Mucosa of stomach (tissue), 1 donor: Measurements from ENCODE around the gene ADAMTS17.

ENCODE experiments used
- H3K27me3 ChIP-seq: one replicate; pipeline ENCODE4 v1.7.0; 2013; ENCODE audit warnings: mild to moderate bottlenecking, low read length; ENCODE audit not compliant: control insufficient read depth, insufficient read depth
- H3K36me3 ChIP-seq: one replicate; pipeline ENCODE4 v1.7.0; 2013; ENCODE audit warnings: low read length; ENCODE audit not compliant: control insufficient read depth, insufficient read depth
- H3K4me1 ChIP-seq: one replicate; pipeline ENCODE4 v1.7.0; 2013; ENCODE audit warnings: mild to moderate bottlenecking, low read length; ENCODE audit not compliant: control insufficient read depth, insufficient read depth
- H3K4me3 ChIP-seq: one replicate; pipeline ENCODE4 v1.7.0; 2013; ENCODE audit warnings: low read length
- H3K9ac ChIP-seq: one replicate; pipeline ENCODE4 v1.7.0; 2013; ENCODE audit warnings: mild to moderate bottlenecking, low read length, moderate library complexity
- H3K9me3 ChIP-seq: one replicate; pipeline ENCODE4 v1.7.0; 2013; ENCODE audit warnings: mild to moderate bottlenecking, low read length, moderate library complexity; ENCODE audit not compliant: control insufficient read depth
- donor health status: Pancreatic carcinoma.

ADAMTS17 gene

DNA sequence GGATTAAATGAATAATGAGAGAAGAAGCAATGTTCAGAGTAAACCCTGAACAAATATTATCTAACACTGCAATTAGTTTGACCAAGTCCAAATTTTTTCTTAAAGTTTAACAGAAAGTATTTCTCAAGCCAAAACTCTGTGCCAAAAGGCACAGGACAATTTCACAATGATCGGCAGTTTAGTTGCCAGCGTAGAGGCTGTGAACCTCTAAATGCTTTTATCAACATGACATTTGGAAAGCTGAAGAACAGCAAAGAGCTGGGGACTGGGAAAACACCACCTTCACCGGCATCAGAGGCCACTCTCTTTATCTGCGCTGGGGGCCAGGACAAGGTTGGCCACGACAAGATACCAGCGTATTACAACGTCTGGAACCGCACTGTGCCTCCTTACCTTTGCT is 125.6 kb downstream of the ADAMTS17 start:
- Histone ChIP-seq H3K4me3 (no peak overlapping the region), H3K36me3 (no peaks in the 10 kb centered on the region), H3K9ac (no peak overlapping the region), H3K27me3 (no peaks in the 10 kb centered on the region), H3K4me1 (peaks cover 20% of the 10 kb centered on the region), H3K9me3 (no peaks in the 10 kb centered on the region)

DNA sequence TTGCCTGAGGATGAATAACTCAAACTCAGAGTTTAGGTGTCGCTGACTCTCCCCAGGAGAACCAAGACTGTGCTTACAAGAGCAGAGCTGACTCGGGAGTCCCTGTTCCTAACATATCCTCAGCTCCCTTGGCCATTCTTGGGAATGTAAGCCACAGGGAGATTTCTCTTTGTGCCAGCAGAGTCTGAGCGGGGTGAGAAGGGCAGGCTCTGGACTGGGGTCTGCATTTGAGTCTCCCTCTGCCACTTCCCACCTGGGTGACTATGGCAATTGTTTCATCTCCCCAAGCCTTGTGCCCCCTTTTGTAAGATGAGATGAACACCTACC is 126.0 kb downstream of the ADAMTS17 start:
- Histone ChIP-seq H3K4me1 (peaks cover 20% of the 10 kb centered on the region), H3K36me3 (no peaks in the 10 kb centered on the region), H3K9ac (no peak overlapping the region), H3K9me3 (no peaks in the 10 kb centered on the region), H3K27me3 (no peaks in the 10 kb centered on the region), H3K4me3 (no peak overlapping the region)

DNA sequence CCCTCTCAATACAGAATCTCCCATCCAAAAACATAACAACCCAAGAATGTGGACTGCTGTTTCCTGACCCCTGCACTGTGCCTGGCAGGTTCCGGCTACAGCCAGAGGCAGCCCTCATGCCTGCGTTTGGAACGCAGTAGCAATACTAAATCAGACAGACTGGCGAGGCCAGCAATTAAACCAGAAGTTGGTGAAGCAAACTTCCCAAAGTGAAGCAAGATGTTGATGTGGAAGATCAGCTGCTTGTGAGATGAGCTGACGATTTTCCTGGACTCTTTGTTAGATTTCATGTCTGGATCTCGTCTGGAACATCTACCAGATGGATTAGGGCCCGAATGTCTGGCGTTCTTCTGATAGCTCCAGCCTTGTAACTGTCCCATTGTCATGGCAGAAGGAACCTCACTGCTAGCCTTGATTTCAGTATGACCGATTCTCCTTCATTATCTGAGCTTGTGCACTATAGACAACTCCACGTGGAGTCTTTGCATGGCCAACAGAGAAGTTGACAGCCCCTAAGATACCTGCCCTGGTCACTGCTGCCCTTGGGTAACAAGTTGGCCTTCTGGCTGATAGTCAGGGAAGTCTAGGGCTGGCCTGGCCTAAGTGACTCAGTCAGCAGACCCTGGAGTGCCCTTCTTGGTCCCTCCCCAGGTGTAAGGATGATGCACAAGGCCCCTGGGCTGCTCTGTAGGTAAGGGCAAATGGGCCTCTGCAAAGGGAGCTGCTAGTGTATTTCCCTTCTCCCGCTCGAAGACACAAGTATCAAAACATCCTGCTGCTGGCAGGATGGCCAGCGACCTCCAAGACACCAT is 126.5 kb downstream of the ADAMTS17 start:
- Histone ChIP-seq H3K36me3 (no peaks in the 10 kb centered on the region), H3K9ac (no peak overlapping the region), H3K9me3 (no peaks in the 10 kb centered on the region), H3K4me1 (peaks cover 20% of the 10 kb centered on the region), H3K27me3 (no peaks in the 10 kb centered on the region), H3K4me3 (no peak overlapping the region)

DNA sequence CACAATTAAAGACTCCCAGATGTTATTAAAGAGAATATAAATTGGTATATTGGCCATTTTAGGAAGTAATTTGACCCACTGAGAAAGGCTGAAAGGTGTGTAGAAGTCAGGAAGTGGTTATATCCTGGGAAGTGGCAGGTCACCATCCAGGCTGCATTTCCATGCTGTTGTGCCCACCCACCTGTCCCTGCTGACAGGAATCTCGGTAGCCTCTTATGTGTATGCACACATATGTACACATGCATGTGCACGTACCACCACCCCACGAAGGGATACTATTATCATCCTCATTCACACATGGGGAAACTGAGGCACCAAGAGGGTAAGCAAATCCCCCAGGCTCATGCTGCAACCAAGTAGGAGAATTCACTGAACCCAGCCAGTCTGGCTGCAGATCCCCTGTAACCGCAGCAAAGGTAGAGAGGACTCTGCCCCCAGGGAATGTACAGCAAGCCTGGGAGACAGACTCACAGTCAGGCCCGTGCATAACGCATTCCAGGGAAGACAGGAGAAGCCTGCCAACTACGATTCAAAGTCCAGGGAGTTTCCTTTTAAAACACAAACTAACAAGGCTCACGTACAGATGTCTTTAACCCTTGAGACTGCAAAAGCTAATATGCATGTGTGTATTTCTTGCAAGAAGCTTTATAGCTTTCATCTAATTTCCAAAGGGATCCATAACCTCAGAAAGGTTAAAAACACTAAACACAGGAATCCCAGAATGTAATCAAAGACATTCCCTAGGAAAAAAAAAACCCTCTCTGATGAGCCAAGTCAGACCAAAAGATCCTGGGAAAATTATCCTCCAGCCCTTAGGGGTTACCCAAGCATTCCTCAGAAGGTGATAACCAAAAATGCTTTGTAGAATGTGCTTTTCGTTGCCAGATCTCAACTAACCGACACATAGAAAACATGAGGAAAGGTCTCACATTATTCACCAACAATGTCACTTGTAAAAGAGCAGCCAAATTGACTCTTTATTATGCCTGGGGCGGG is 129.6 kb downstream of the ADAMTS17 start:
- H3K9ac ChIP-seq, result no peak overlapping the region
- no peaks in the 10 kb centered on the region for H3K27me3 ChIP-seq
- H3K36me3 ChIP-seq, result no peaks in the 10 kb centered on the region
- no peaks in the 10 kb centered on the region for H3K9me3 ChIP-seq
- H3K4me1 ChIP-seq, result peaks cover 20% of the 10 kb centered on the region
- H3K4me3 ChIP-seq, result no peak overlapping the region

DNA sequence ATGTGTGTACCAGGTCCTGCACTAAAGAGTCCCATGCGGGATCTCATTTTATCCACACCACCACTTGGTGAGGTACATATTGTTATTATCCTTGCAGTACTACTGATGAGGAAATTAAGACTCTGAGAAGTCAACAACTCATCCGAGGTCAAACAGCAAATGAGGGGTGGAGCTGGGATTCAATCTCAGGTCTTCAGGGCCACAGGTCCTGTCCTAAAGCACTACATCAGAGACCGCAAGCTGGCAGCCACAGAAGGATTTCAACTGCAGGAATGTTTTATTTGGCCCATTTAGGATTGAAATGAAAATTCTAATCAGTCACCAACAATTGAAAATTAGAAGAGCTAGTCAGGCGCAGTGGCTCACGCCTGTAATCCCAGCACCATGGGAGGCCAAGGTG is 131.4 kb downstream of the ADAMTS17 start:
- Histone ChIP-seq H3K4me3 (no peak overlapping the region), H3K9ac (no peak overlapping the region), H3K27me3 (no peaks in the 10 kb centered on the region), H3K36me3 (no peaks in the 10 kb centered on the region), H3K9me3 (no peaks in the 10 kb centered on the region), H3K4me1 (peaks cover 14% of the 10 kb centered on the region)

DNA sequence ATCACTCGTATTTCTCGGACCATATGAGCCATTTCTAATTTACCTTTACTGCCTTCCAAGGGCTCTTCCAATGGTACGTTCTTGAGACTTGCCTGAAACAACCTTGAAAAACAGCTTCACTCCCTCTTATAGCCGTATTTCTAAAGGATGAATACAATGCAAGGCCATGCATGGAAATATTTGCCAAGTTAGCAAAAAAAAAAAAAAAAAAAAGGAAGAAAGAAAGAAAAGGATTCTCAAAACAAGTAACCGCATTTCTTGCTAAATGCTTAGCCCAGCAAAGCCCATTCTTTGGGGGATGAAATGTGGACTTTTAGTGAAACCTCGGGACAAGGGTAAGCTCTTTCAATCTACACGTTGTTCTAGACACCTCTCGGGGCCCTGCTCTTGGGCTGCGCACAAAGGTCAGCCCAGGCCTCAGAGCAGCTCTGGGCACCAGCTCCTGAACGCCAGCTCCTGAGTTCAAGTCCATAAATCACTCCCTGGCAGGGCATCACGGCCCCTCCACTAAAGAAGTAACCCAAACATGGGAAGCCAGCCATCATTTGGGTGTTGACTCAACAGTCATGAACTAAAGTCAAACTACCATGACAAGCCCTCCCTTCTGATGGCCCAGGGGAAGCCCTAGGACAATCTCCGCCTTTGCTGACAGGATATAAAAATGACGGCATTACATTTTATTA is 132.7 kb downstream of the ADAMTS17 start:
- Histone ChIP-seq H3K27me3 (no peaks in the 10 kb centered on the region), H3K4me1 (peaks cover 14% of the 10 kb centered on the region), H3K9ac (no peak overlapping the region), H3K9me3 (no peaks in the 10 kb centered on the region), H3K4me3 (no peak overlapping the region), H3K36me3 (no peaks in the 10 kb centered on the region)

DNA sequence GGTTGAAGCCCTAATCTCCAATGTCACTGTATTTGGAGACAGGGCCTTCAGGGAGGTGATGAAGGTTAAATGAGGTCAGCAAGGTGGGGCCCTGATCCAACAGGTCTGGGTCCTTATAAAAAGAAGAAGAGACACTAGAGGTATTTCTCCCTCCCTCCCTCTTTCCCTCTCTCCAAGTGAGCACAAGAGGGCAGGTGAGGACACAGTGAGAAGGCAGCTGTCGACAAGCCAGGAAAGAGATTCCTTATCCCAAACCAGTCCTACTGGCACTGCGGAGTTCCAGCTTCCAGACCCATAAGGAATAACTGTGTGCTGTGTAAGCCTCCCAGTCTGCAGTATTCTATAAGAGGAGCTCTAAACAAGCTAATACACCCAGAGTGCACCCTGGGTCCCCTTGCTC is 134.7 kb downstream of the ADAMTS17 start:
- no peak overlapping the region for H3K4me3 ChIP-seq
- H3K27me3 ChIP-seq, result no peaks in the 10 kb centered on the region
- peaks cover 7% of the 10 kb centered on the region for H3K4me1 ChIP-seq
- no peaks in the 10 kb centered on the region for H3K9me3 ChIP-seq
- no peaks in the 10 kb centered on the region for H3K36me3 ChIP-seq
- H3K9ac ChIP-seq, result no peak overlapping the region

DNA sequence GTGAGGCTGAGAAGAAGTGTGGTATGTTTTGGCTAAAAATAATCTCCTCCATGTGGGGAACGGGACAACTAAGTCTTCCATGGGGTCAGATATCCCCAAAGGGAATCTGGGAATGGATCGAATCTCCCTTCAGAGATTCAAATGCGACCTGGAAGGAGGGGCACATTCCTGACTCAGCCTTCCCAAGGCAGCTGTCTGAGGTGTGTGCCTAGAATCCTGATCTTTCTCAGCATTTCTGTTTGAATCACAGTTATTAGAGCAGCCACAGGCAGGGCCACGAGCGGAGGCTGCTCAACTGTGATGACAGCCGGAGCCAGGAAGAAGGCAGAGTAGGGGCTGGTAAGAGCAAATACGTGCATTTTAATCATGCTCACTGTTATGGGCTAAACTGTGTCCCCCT is 135.1 kb downstream of the ADAMTS17 start:
- H3K36me3 ChIP-seq, result no peaks in the 10 kb centered on the region
- no peak overlapping the region for H3K9ac ChIP-seq
- H3K4me3 ChIP-seq, result no peak overlapping the region
- no peaks in the 10 kb centered on the region for H3K27me3 ChIP-seq
- H3K9me3 ChIP-seq, result no peaks in the 10 kb centered on the region
- peaks cover 3% of the 10 kb centered on the region for H3K4me1 ChIP-seq

DNA sequence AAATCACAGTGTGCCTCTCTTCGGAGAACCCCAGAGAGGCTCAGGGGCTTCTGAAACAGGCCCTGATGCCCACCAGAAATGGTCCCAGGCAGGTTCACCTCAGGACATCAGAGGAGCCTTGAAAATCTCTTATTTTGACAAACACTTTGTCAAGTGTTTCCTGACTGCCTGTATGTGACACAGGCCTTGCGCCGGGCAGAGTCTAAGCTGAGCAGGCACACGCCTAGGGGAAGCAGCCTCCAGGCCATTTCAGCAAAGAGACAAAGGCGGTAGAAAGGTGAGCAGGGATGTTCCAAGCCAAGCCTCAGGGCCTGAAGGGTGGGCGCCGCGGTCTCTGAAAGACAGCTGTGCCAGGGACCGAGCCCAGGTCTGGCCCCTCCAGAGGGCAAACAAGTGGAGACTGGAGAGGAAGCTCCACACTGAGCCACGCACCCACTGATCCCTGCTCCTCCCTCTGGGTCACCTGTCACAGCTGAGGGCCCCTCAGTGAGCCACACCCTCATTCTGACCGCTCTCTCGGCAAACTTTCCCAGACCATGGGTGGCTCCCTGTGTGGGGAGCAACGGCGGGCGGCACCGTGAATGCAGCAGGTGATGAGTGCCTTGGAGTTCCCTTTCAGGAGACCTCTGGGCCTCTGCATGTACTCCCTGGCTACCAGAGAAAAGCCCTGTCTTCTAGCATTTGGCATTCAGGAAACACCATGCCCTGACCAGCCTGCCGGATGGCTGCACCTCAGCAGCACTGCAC is 136.1 kb downstream of the ADAMTS17 start:
- H3K9me3 ChIP-seq, result no peaks in the 10 kb centered on the region
- peaks cover 1% of the 10 kb centered on the region for H3K4me1 ChIP-seq
- H3K4me3 ChIP-seq, result no peak overlapping the region
- H3K27me3 ChIP-seq, result no peaks in the 10 kb centered on the region
- no peaks in the 10 kb centered on the region for H3K36me3 ChIP-seq
- H3K9ac ChIP-seq, result no peak overlapping the region

DNA sequence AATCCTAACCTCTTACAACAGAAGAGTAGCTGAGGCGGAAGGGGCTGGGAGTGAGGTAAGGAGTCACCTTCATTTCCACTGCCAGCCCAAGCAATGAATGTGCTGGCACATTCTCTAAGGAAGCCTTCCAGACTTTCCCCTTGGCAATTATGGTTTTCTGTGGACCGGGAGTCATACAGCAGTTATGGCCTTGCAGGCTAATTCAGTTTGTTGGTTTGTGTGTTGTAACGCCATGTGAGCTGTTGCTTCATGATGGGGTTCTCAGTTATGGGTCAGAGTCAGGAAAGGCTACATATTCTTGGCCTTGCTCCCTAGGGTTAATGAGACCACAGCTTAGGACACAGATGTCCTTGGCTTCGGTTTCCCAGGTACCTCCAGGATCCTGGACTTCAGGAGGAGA is 137.0 kb downstream of the ADAMTS17 start:
- Histone ChIP-seq H3K9ac (no peak overlapping the region), H3K27me3 (no peaks in the 10 kb centered on the region), H3K36me3 (no peaks in the 10 kb centered on the region), H3K4me1 (peaks cover 3% of the 10 kb centered on the region), H3K9me3 (no peaks in the 10 kb centered on the region), H3K4me3 (no peak overlapping the region)

DNA sequence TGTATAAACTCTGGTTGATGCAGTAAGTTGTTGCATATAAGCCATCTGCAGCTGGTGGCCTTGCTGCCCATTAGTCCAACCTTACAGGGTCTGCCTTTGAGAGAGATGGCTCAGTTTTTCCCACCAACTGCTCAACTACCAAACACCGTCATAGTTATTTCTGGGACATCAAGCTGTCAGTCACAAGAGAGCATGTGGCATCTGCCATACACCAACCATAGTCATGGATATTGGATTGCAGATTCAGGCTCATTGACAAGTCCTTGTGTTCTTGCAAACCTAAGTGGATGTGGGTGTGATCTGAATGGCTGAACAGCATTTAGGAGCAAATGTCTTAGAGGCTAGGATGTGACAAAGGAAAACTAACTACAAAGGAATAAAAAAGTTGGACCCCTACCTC is 137.6 kb downstream of the ADAMTS17 start:
- H3K9ac ChIP-seq, result no peak overlapping the region
- H3K36me3 ChIP-seq, result no peaks in the 10 kb centered on the region
- peaks cover 3% of the 10 kb centered on the region for H3K4me1 ChIP-seq
- H3K27me3 ChIP-seq, result no peaks in the 10 kb centered on the region
- no peak overlapping the region for H3K4me3 ChIP-seq
- H3K9me3 ChIP-seq, result no peaks in the 10 kb centered on the region
